NCI-H2029 treated with DMSO at 0.1 percent for 48 hours (cell line): ENCODE measurements around the gene C17orf100.

Experiments used
- DNase-seq: peaks from one replicate; lab custom pipeline; 2025; lab: John Stamatoyannopoulos, UW

Gene C17orf100

GRCh38 chr17:6695051-6695450 lies 43.5 kb downstream of the C17orf100 start:
- no peak for DNase-seq

GRCh38 chr17:6695565-6695964 lies 44.0 kb downstream of the C17orf100 start:
- no peak for DNase-seq

GRCh38 chr17:6696906-6697305 lies 45.3 kb downstream of the C17orf100 start:
- DNase-seq, result no peak

GRCh38 chr17:6698004-6698403 lies 46.4 kb downstream of the C17orf100 start:
- DNase-seq, result no peak

- DNase-seq, result no peak
These were observed 48.7 kb downstream of the C17orf100 start for GRCh38 chr17:6699997-6700947.

GRCh38 chr17:6700948-6701307 lies 49.4 kb downstream of the C17orf100 start:
- DNase-seq, result no peak

- no peak for DNase-seq
These were observed 50.2 kb downstream of the C17orf100 start for GRCh38 chr17:6701719-6702118.

- DNase-seq, result no peak
These were observed 51.1 kb downstream of the C17orf100 start for GRCh38 chr17:6702567-6703215.
